Activated effector memory CD4-positive, alpha-beta T cell treated with Interleukin-2 at 50 U/mL for 16 hours (primary cell): ENCODE measurements around the gene USP17L29.
"Not testable (repeated sequence)": the region's sequence is repeated elsewhere in the genome, so short reads cannot be mapped to it uniquely, and the experiment has no call there.

Experiments used
- DNase-seq: peaks from one replicate; pipeline ENCODE4 v3.0.0-alpha.2; 2020

USP17L29 gene, protein sequence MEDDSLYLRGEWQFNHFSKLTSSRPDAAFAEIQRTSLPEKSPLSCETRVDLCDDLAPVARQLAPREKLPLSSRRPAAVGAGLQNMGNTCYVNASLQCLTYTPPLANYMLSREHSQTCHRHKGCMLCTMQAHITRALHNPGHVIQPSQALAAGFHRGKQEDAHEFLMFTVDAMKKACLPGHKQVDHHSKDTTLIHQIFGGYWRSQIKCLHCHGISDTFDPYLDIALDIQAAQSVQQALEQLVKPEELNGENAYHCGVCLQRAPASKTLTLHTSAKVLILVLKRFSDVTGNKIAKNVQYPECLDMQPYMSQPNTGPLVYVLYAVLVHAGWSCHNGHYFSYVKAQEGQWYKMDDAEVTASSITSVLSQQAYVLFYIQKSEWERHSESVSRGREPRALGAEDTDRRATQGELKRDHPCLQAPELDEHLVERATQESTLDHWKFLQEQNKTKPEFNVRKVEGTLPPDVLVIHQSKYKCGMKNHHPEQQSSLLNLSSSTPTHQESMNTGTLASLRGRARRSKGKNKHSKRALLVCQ

DNA sequence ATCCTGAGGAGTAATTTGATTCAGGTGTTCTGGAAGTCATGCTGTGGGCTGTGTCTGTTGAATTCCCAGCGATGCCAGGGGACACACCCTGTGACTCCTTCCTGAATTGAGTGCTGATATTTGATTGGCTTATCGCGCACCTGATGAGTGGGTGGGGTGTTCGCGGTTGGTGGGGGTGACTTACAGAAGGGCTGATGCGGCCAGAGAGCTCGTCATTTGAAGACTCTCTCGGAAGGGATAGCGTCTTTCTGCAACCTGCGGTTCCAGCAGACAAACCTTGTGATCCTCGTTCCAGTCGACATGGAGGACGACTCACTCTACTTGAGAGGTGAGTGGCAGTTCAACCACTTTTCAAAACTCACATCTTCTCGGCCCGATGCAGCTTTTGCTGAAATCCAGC lies at the start of gene USP17L29:
USP17L29 (plus strand) TSS at position 301 of the 400 bp plus-strand sequence; CDS start at position 301, 0 bp downstream.
- not testable (repeated sequence) for DNase-seq

DNA sequence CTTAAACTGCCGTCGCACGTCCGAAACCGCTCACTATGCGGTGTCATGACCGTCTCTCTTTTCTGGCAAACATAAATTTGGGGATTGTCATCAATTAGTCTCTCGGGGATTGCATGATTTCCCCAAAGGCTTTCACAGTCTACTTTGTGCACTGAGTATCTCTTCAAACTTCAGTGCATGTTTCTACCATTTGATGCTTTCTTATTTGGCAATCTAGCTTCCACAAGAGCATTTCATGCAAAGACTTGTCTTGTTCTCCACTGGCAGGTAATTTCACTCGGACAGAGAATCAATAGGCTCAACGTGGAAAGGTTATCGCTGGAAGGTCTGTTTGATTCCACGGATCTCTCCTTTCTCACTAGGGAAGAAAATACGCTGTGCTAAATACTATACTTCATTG lies 29.2 kb upstream of the USP17L29 start:
- not testable (repeated sequence) for DNase-seq

DNA sequence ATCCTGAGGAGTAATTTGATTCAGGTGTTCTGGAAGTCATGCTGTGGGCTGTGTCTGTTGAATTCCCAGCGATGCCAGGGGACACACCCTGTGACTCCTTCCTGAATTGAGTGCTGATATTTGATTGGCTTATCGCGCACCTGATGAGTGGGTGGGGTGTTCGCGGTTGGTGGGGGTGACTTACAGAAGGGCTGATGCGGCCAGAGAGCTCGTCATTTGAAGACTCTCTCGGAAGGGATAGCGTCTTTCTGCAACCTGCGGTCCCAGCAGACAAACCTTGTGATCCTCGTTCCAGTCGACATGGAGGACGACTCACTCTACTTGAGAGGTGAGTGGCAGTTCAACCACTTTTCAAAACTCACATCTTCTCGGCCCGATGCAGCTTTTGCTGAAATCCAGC lies 28.6 kb upstream of the USP17L29 start, which contains the start of gene USP17L24:
USP17L24 (plus strand) TSS at position 301 of the 400 bp plus-strand sequence; CDS start at position 301, 0 bp downstream.
- not testable (repeated sequence) for DNase-seq

DNA sequence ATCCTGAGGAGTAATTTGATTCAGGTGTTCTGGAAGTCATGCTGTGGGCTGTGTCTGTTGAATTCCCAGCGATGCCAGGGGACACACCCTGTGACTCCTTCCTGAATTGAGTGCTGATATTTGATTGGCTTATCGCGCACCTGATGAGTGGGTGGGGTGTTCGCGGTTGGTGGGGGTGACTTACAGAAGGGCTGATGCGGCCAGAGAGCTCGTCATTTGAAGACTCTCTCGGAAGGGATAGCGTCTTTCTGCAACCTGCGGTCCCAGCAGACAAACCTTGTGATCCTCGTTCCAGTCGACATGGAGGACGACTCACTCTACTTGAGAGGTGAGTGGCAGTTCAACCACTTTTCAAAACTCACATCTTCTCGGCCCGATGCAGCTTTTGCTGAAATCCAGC lies 23.8 kb upstream of the USP17L29 start, which contains the start of gene USP17L25:
USP17L25 (plus strand) TSS at position 301 of the 400 bp plus-strand sequence; CDS start at position 301, 0 bp downstream.
- DNase-seq: not testable (repeated sequence)

DNA sequence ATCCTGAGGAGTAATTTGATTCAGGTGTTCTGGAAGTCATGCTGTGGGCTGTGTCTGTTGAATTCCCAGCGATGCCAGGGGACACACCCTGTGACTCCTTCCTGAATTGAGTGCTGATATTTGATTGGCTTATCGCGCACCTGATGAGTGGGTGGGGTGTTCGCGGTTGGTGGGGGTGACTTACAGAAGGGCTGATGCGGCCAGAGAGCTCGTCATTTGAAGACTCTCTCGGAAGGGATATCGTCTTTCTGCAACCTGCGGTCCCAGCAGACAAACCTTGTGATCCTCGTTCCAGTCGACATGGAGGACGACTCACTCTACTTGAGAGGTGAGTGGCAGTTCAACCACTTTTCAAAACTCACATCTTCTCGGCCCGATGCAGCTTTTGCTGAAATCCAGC lies 19.1 kb upstream of the USP17L29 start, which contains the start of gene USP17L26:
USP17L26 (plus strand) TSS at position 301 of the 400 bp plus-strand sequence; CDS start at position 301, 0 bp downstream.
- DNase-seq: not testable (repeated sequence)

DNA sequence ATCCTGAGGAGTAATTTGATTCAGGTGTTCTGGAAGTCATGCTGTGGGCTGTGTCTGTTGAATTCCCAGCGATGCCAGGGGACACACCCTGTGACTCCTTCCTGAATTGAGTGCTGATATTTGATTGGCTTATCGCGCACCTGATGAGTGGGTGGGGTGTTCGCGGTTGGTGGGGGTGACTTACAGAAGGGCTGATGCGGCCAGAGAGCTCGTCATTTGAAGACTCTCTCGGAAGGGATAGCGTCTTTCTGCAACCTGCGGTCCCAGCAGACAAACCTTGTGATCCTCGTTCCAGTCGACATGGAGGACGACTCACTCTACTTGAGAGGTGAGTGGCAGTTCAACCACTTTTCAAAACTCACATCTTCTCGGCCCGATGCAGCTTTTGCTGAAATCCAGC lies 14.3 kb upstream of the USP17L29 start, which contains the start of gene USP17L5:
USP17L5 (plus strand) TSS at position 301 of the 400 bp plus-strand sequence; CDS start at position 301, 0 bp downstream.
- DNase-seq: not testable (repeated sequence)

DNA sequence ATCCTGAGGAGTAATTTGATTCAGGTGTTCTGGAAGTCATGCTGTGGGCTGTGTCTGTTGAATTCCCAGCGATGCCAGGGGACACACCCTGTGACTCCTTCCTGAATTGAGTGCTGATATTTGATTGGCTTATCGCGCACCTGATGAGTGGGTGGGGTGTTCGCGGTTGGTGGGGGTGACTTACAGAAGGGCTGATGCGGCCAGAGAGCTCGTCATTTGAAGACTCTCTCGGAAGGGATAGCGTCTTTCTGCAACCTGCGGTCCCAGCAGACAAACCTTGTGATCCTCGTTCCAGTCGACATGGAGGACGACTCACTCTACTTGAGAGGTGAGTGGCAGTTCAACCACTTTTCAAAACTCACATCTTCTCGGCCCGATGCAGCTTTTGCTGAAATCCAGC lies 9.6 kb upstream of the USP17L29 start, which contains the start of gene USP17L27:
USP17L27 (plus strand) TSS at position 301 of the 400 bp plus-strand sequence; CDS start at position 301, 0 bp downstream.
- not testable (repeated sequence) for DNase-seq

DNA sequence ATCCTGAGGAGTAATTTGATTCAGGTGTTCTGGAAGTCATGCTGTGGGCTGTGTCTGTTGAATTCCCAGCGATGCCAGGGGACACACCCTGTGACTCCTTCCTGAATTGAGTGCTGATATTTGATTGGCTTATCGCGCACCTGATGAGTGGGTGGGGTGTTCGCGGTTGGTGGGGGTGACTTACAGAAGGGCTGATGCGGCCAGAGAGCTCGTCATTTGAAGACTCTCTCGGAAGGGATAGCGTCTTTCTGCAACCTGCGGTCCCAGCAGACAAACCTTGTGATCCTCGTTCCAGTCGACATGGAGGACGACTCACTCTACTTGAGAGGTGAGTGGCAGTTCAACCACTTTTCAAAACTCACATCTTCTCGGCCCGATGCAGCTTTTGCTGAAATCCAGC lies 4.8 kb upstream of the USP17L29 start, which contains the start of gene USP17L28:
USP17L28 (plus strand) TSS at position 301 of the 400 bp plus-strand sequence; CDS start at position 301, 0 bp downstream.
- not testable (repeated sequence) for DNase-seq

DNA sequence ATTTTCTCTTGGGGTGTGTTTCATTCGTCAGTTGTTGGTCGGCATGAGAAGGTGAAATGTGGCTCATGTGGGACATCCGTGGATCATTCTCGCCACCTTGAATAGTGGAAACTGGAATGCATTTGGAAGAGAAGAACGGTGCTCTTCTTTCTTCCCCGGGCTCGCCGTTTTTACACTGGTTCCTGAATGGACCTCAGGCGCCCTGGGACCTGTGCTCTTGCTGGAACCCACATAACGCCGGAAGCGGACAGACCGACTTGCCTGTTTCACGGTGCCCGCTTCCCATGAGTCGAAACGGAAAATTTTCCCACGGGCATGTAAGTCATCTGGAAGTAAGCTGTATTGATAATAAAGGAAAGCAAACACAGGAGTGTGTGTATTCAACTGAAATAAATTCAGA lies 2.6 kb upstream of the USP17L29 start:
- not testable (repeated sequence) for DNase-seq

DNA sequence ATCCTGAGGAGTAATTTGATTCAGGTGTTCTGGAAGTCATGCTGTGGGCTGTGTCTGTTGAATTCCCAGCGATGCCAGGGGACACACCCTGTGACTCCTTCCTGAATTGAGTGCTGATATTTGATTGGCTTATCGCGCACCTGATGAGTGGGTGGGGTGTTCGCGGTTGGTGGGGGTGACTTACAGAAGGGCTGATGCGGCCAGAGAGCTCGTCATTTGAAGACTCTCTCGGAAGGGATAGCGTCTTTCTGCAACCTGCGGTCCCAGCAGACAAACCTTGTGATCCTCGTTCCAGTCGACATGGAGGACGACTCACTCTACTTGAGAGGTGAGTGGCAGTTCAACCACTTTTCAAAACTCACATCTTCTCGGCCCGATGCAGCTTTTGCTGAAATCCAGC lies 9.4 kb downstream of the USP17L29 start, which contains the start of gene USP17L30:
USP17L30 (plus strand) TSS at position 301 of the 400 bp plus-strand sequence; CDS start at position 301, 0 bp downstream.
- DNase-seq: not testable (repeated sequence)

DNA sequence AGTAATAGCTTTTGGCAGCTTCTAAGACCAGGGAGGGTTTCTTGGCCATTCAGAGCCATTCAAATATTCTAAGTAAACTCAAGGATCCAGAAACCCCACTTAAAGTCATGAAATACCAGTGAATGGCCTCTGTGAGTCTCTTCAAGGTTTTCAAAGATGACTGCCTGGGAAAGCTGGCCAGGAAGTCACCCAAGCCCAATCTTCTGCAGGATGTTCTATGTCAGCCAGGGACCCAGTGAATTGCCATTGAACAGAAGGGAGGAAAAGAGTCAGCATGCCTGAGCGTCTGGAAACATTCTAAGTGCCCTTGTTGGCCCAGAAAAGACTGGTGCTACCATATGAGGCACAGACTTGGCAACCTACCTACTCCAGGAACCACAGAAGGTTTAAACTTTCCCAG lies 26.4 kb downstream of the USP17L29 start:
- DNase-seq: not testable (repeated sequence)

DNA sequence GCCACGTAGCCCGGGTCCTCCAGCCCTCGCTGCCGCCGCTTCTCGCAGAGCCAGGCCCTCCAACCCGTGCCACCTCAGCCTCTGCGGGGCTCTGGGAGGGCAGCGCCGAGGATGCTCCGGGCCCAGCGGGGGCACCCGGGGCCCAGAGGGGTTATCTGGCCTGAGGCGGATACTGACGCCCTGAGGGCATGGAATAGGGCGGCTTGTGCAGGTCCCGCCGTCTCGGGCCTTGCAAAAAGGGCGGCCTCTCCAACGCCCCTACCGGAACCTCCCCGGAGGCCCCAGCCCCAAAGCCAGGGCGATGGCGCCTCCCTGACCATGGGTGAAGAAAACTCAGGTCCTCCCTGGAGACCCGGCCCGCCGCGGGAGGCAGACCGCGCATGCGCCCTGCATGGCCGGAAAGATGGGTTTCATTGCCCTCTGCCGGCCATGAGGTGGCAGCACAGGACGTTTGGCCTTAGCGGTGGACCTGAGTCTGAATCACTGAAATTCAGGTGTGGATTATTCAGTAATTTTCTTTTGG lies 27.6 kb downstream of the USP17L29 start:
- DNase-seq: peak; percentile 49

DNA sequence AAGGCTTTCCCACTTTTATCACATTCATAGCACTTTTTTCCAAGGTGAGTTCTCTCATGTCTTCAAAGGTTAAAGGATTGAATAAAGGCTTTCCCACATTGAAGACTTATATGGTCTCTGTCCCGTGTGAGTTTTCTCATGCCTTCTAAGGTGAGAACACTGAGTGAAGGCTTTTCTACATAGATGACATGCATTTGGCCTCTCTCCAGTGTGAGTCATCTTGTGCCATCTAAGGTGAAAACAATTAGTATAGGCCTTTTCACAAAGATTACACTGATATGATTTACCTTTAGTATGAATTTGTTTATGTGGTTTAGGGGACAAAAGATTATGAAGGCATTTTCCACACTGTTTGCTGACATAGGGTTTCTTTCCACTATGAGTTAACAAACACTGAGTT lies 30.7 kb downstream of the USP17L29 start:
- no peak for DNase-seq

DNA sequence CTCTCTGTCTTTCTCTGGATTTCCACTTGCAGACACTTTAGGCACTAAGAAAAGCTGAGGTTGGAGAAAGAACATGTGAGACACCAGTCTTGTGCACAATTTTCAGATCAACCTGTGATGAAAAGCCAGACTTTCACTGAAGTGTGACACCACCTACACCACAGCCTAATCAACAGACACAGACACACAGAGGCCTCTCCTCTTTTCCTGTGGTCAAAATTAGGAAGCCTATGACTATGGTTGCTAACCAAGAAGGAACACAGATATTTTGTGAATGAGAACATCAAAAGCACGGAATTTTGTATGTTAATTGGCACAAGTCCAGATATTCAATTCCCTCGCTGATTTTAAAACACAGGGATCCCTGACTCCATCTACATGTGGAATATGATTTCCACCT lies 35.6 kb downstream of the USP17L29 start:
- DNase-seq: not testable (repeated sequence)
